ENCODE results near the gene KRTAP10-3. TPM values are rescaled to one million over a fixed set of nuclear protein-coding genes. Genes with fewer than 3 reads are reported as not detected.

KRTAP10-3 gene
- total RNA-seq, 3 donors from 2014 or later: not detected

DNA sequence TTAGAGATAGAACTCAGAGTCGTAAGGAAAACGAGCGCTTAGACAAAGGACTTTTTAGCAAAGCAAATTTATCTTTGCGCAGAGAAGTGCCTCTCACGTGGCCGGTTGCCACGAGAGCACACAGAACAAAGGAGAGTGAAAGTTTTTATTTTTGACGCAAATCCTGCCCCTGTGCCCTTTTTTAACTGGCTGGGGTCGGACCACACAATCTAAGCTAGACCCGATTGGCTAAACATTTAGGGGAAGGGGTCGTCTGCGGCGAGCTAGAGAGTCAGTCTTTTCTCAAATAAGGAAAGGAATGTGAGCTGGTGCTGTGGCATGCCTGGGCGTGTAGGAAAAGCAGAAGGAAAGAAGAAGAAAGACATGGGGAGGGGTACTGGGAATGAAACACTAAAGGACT lies 9.7 kb downstream of the KRTAP10-3 start:
- intact Hi-C loops (cut with DNase I, micrococcal nuclease): no loop called here
- H3K4me1 ChIP-seq (ENCODE audit: low read depth): no peaks in the 10 kb centered on the region
- no peaks in the 10 kb centered on the region for H3K9me3 ChIP-seq
- H3K36me3 ChIP-seq (ENCODE audit: low read depth): no peaks in the 10 kb centered on the region
- no peak overlapping the region for H3K4me3 ChIP-seq
- TF ChIP-seq, protein P1, sequence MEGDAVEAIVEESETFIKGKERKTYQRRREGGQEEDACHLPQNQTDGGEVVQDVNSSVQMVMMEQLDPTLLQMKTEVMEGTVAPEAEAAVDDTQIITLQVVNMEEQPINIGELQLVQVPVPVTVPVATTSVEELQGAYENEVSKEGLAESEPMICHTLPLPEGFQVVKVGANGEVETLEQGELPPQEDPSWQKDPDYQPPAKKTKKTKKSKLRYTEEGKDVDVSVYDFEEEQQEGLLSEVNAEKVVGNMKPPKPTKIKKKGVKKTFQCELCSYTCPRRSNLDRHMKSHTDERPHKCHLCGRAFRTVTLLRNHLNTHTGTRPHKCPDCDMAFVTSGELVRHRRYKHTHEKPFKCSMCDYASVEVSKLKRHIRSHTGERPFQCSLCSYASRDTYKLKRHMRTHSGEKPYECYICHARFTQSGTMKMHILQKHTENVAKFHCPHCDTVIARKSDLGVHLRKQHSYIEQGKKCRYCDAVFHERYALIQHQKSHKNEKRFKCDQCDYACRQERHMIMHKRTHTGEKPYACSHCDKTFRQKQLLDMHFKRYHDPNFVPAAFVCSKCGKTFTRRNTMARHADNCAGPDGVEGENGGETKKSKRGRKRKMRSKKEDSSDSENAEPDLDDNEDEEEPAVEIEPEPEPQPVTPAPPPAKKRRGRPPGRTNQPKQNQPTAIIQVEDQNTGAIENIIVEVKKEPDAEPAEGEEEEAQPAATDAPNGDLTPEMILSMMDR (IDR thresholded peaks at IDR 0.05): no peak
- ATAC-seq (no peak), DNase-seq (no peak)

DNA sequence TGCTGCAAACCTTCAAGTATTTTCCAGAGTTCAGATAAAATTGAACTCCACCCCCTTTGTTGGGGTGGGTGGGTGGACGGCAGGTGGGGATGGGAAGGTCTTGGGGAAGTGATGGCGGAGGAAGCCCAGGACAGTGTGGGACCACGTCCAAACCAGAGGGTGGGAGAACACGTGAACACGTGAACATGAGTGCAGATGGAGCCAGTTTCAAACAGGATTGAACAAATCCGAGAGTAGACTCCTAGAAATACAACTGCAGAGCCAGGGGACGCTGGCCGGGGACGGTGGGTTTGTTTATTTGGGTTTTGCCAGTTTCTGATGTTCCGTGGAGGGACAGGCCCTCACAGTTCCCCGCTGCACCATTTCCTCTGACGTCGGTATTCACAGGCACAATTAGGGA lies 10.2 kb downstream of the KRTAP10-3 start:
- Histone ChIP-seq H3K4me3 (no peak overlapping the region), H3K36me3 (ENCODE audit: low read depth) (no peaks in the 10 kb centered on the region), H3K4me1 (ENCODE audit: low read depth) (no peaks in the 10 kb centered on the region), H3K9me3 (no peaks in the 10 kb centered on the region)
- ATAC-seq (no peak), DNase-seq (no peak)
- intact Hi-C loops (cut with DNase I, micrococcal nuclease): no loop called here
- TF ChIP-seq, protein P1 (IDR thresholded peaks at IDR 0.05): no peak

DNA sequence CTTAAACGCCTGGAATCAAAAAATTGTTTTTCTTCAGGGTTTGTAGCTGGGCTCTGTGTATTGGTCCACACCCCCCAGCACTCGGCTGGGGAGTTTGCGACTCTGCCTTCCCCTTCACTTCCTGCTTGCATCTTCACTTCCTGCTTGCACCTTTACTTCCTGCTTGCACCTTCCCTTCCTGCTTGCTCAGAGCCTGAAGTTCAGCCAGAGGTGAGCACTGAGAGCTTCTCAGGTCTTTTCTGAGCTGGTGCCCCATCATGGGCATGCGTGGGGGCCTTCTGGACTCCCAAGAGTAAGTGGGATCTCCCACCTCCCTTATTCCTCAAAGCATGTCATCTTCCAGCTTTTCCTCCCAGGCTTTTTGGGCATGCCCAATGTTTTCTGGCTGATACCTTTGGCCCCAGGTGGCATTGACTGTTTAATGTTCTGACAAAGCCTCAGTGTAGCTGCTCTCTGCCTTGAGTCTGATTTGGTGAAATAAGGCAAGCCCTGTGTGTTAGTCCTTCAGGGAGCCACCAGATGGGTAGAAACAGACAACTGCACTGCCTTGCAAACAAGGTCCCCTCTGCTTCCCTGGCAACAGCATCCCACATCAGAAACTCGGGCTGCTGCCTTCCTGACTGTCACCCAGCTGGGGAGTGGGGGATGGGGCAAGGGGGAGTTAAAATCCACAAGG lies 10.8 kb downstream of the KRTAP10-3 start:
- DNase-seq: peak in 1 of 3 donors; percentile 16
- Histone ChIP-seq H3K36me3 (ENCODE audit: low read depth) (no peaks in the 10 kb centered on the region), H3K4me3 (no peak overlapping the region), H3K4me1 (ENCODE audit: low read depth) (no peaks in the 10 kb centered on the region), H3K9me3 (peaks cover 3% of the 10 kb centered on the region)
- TF ChIP-seq, protein P1 (IDR thresholded peaks at IDR 0.05): no peak
- ATAC-seq: peak; percentile 79
- intact Hi-C loops (cut with DNase I, micrococcal nuclease): no loop called here

DNA sequence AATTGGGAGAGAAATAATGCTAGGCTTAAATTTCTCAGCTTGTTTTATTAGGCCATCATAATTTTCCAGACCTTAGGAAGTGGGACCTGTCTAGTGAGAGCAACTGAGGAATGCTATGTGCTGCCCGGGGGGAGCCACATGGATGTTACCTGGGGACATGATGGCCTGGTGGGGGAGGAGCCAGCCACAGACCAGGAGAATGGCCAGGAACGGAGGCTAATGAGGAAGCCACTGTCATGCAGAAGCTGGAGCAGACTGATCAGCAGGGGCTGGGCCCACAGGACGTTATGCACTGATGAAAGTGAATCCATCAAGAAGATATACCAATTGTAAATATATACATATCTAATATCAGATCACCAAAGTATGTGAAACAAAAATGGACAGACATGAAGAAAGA lies 14.0 kb downstream of the KRTAP10-3 start:
- DNase-seq (no peak), ATAC-seq (no peak)
- H3K36me3 ChIP-seq (ENCODE audit: low read depth): no peaks in the 10 kb centered on the region
- peaks cover 12% of the 10 kb centered on the region for H3K9me3 ChIP-seq
- H3K4me1 ChIP-seq (ENCODE audit: low read depth): no peaks in the 10 kb centered on the region
- intact Hi-C loops (cut with DNase I, micrococcal nuclease): no loop called here
- H3K4me3 ChIP-seq: no peak overlapping the region
- TF ChIP-seq, protein P1 (IDR thresholded peaks at IDR 0.05): no peak

DNA sequence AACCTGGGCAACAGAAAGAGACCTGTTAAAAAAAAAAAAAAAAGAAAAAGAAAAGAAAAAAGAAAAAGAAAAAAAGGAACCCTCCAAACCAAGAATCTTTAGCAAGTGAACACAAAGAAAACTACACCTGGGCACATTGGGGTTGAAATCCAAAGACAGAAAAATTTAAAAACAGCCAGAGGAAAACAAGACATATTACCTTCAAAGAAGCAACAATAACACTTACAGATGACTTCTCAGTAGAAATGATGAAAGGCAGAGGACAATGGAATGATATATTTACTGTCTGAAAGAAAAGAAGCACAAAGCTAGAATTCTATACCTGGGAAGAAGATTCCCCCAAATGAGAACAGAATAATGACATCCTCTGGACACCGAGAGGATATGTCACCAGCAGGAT lies 15.9 kb downstream of the KRTAP10-3 start:
- Histone ChIP-seq H3K4me1 (ENCODE audit: low read depth) (no peaks in the 10 kb centered on the region), H3K36me3 (ENCODE audit: low read depth) (no peaks in the 10 kb centered on the region), H3K9me3 (peaks cover 12% of the 10 kb centered on the region), H3K4me3 (no peak overlapping the region)
- TF ChIP-seq, protein P1 (IDR thresholded peaks at IDR 0.05): no peak
- ATAC-seq (no peak), DNase-seq (no peak)
- intact Hi-C loops (cut with DNase I, micrococcal nuclease): no loop called here

All from mucosa of descending colon (tissue), 3 donors.